NOMO-1 treated with dmso at 0.1 percent for 144 hours (cell line): ENCODE data around the gene BBS1.

ENCODE experiments used
- DNase-seq: peaks from one replicate; lab custom pipeline; 2025; ENCODE audit not compliant: unreplicated experiment; lab: John Stamatoyannopoulos, UW

The BBS1 gene

DNA sequence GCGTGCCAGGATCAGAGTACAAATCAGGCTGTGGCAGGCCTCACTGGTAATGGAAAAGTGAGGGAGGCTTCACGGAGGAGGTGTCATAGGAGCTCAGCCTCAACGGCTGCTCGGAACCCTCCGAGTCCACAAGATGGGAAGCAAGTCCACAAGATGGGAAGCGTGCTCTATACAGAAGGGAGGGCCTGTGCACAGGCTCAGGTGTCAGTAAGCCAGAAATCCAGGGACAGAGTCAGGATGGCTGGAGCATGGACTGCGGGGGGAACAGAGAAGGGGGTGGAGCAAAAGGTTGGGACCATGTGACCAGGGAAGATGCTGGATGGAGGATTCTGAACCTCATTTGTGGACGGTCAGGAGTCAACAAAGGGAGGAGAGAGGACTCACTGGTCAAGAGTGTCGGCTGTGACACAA lies 33.6 kb upstream of the BBS1 start:
- no peak for DNase-seq

- no peak for DNase-seq
Measured at GRCh38 chr11:66477263-66478201, 32.9 kb upstream of the BBS1 start.

DNA sequence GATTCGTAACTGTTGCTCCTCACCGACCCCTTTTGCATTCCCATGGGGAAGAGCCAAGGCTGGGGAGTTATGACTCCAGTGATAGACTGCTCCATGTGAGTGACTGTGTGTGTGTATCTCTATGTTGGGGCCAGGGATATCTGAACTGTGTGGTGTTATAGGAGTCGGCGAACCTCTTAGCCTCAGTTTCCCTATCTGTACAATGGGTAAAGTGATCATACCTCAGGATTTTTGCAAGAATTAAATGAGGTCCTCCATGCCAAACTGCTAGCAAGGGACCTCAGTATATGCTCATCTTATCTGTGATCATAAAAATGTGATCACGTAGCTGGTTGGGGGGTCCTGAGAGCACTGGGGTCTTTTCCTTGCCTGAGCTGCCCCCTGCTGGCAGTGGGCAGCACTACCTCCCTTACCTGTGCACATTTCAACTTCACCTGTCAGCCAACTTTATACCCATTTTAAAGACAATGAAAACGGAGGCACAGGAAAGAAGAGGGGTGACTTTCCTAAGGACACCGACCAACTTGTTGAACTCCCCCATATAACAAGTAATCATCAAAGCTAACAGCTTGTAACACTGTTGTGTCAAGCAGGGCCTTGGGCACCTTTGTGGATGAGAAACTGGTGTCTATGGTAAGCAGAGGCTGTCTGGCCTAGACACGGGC lies 31.6 kb upstream of the BBS1 start:
- DNase-seq, result no peak

GRCh38 chr11:66479394-66480116 lies 30.9 kb upstream of the BBS1 start:
- DNase-seq, result no peak

GRCh38 chr11:66480117-66480938 lies 30.1 kb upstream of the BBS1 start, which contains the start of gene DPP3:
TSS of gene DPP3 (plus strand) at chr11:66480434. CDS start at chr11:66482201, 1,767 bp downstream.
- peak; percentile 95 for DNase-seq

- DNase-seq, result no peak
Measured at GRCh38 chr11:66484806-66485380, 25.5 kb upstream of the BBS1 start.

DNA sequence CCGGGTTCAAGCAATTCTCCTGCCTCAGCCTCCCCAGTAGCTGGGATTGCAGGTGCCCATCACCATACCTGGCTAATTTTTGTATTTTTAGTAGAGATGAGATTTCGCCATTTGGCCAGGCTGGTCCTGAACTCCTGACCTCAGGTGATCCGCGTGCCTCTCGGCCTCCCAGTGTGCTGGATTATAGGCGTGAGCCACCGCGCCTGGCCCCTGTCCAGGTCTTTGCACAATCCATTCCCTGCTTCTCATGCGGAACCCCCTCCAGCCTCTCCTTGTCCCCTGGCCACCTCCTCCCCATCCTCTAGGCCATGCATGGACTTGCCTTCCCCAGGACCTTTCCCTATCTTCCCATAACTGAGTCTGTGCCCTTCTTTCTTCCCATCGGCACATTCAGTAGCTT lies 21.5 kb upstream of the BBS1 start:
- no peak for DNase-seq

DNA sequence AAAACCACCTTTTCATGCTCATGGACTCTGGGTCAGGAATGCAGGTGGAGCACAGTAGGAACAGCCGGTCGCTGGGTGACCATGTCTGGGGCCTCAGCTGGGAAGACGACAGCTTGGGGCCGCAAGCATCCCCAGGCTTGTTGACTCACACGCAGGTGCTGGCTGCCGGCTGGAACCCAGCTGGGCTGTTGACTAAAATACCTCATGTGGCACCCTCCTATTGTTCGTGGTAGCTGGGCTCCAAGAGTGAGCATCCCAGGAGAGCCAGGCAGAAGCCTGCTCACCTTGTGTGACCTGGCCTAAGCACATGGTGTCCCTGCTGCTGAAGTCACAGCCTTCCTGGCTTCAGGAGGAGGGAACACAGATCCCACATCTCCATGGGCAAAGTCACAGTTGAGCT lies 20.8 kb upstream of the BBS1 start:
- DNase-seq, result no peak

DNA sequence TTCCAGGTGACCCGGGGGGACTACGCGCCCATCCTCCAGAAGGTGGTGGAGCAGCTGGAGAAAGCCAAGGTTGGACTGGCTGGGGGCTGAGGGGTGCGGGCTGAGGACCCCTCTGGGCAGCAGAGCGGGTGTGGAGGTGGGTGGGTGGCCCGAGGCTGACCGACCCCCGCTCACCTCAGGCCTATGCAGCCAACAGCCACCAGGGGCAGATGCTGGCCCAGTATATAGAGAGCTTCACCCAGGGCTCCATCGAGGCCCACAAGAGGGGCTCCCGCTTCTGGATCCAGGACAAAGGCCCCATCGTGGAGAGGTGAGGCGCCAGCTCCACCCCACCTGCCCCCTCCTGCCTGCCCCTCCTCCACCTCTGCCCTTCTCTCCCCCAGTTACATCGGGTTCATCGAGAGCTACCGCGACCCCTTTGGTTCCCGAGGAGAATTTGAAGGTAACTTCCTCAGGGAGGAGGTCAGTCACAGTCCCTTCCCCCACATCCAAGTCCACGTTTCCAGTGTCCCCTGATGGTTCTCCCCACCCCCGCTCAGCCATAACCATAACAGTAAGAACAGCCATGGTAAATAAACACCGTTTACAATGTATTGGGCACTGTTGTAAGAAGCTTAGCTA lies 19.0 kb upstream of the BBS1 start:
- DNase-seq, result no peak

GRCh38 chr11:66492161-66492865 lies 18.1 kb upstream of the BBS1 start:
- DNase-seq, result no peak

GRCh38 chr11:66493130-66493529 lies 17.3 kb upstream of the BBS1 start:
- no peak for DNase-seq

DNA sequence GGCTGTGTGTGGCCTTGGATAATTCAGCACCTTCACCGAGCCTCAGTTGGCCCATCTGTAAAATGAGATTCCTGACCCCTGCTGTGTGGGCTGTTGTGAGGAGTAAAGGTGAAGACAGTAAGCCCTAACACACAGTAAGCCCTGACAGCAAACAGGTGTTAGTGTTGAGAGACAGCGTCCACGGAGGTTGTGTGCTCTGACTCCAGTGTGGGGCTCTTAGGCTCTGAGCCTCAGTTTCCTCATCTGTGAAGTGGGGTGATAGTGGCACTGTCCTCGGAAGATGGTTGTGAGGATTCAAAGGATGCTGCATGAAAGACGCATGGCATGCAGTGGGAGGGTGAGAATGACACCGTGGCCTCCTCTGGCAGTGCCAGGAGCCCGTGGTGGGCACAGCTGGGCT lies 16.0 kb upstream of the BBS1 start:
- no peak for DNase-seq

DNA sequence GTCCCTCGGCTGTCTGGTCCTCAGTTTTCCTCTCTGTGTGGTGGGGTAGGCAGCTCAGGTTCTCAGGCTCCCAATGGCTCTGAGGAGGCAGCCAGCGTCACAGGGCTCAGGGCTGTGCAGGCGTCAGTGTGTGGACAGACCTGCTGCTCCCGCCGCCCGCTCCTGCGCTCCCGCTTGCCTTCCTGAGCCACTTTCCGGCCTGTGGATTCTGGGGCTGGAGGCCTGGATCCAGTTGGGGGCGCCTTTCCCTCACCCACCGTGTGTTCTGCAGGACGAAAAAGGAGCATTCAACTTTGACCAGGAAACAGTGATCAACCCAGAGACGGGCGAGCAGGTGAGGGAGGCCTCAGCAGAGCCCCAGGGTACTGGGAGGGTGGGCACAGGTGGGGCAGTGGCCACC lies 15.5 kb upstream of the BBS1 start:
- DNase-seq, result no peak

DNA sequence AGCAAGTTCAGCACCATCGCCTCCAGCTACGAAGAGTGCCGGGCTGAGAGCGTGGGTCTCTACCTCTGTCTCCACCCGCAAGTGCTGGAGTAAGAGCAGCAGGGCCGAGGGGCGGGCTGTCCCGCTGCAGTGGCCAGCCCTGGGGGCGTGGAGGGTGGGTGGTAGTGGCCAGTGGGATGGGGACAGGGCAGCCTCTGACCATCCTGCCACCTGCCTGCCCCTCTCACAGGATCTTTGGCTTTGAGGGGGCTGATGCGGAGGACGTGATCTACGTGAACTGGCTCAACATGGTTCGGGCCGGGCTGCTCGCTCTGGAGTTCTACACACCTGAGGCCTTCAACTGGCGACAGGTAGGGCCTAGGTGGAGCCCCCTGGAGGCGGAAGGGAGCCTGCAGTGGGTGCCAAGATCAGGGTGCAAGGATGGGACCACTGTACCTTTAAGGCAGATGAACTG lies 15.0 kb upstream of the BBS1 start:
- DNase-seq, result no peak

DNA sequence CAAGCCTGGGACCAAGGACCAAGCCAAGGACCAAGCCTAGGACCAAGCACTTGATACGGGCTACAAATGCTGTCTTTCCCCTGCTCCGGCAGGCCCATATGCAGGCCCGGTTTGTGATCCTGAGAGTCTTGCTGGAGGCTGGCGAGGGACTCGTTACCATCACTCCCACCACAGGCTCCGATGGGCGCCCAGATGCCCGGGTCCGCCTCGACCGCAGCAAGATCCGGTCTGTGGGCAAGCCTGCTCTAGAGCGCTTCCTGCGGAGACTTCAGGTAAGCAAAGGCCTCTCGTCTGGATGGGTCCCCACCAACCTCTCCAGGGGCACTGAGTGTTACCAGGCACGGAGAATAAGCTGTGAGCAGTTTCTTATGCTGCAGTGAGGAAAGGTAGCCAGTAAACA lies 13.2 kb upstream of the BBS1 start:
- DNase-seq, result no peak

DNA sequence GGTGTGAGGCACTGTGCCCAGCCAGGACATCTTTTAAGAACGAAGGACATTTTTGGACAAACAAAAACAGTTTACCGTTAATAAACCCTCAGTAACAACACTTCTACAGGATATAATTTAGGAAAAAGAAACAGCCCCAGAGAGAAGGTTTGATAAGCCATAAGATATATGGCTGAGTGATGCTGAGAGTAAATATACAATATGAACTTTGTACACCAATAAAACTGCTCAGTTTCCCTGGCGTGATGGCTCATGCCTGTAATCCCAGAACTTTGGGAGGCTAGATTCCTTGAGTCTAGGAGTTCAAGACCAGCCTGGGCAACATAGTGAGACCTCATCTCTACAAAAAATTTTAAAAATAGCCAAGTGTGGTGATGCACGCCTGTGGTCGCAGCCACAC lies 11.9 kb upstream of the BBS1 start:
- no peak for DNase-seq

DNA sequence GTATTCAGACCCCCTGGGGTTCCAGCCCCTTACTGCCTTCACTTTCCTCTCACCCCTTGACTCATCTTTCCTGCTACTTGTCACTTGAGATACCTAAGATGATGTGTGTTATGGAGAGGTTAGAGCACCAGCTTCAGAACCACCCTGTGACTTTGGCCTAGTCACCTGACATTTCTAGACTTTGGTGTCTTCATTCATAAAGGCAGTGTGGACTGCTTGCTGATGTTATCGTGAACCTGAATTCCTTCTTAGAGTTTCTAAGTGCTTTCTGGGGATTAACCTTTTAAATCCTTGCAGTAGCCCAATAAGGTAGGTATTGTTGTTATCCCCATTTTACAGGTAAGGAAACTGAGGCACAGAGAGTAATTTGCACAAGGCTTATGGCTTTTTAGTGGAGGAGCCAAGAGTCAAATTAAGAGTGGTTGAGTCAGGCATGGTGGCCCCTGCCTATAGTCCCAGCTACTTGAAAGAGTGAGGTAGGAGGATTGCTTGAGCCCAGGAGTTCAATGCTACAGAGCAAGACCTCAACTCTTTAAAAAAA lies 5.1 kb upstream of the BBS1 start:
- no peak for DNase-seq

- DNase-seq, result no peak
Measured at GRCh38 chr11:66509131-66509561, 1.3 kb upstream of the BBS1 start.

GRCh38 chr11:66510990-66511339 lies 530 bp downstream of the BBS1 start:
- DNase-seq, result no peak
